Activated naive CD4-positive, alpha-beta T cell treated with anti-CD3 and anti-CD28 coated beads, Interleukin-2, amount 10 ng/mL, durations not matched to agents 7 days and 5 days (primary cell): ENCODE data around the gene SLC39A9.
"Not testable (repeated sequence)": the region's sequence is repeated elsewhere in the genome, so short reads cannot be mapped to it uniquely, and the experiment has no call there.

Source experiments
- CTCF ChIA-PET: fragments of 350-600 bp; sonication (Branson Sonifier 250); formaldehyde crosslinking; loops from one replicate; lab custom pipeline; 2021; ENCODE audit warnings: antibody characterized with exemption; lab: Charles Lee
- DNase-seq: peaks from one replicate; pipeline ENCODE4 v3.0.0-alpha.2; 2020
- H3K27ac Mint-ChIP-seq: one replicate; pipeline ENCODE4 v1.8.0; 2021; ENCODE audit warnings: mild to moderate bottlenecking, moderate library complexity, mixed read lengths
- H3K27me3 Mint-ChIP-seq: one replicate; pipeline ENCODE4 v1.8.0; 2021; ENCODE audit warnings: mild to moderate bottlenecking, mixed read lengths
- H3K36me3 Mint-ChIP-seq: one replicate; pipeline ENCODE4 v1.8.0; 2021; ENCODE audit warnings: mixed read lengths
- H3K4me1 Mint-ChIP-seq: one replicate; pipeline ENCODE4 v1.8.0; 2021; ENCODE audit warnings: mixed read lengths
- H3K4me3 Mint-ChIP-seq: one replicate; pipeline ENCODE4 v1.8.0; 2021; ENCODE audit warnings: mild to moderate bottlenecking, moderate library complexity, mixed read lengths
- H3K9me3 Mint-ChIP-seq: one replicate; pipeline ENCODE4 v1.8.0; 2021; ENCODE audit warnings: mixed read lengths

Gene SLC39A9

GRCh38 chr14:69375722-69376121 lies 22.8 kb upstream of the SLC39A9 start:
- CTCF ChIA-PET: no interaction called here
- DNase-seq: no peak
- H3K4me3 Mint-ChIP-seq: no peak overlapping the region
- no peak overlapping the region for H3K27ac Mint-ChIP-seq
- no peaks in the 10 kb centered on the region for H3K9me3 Mint-ChIP-seq
- H3K36me3 Mint-ChIP-seq: peaks cover 38% of the 10 kb centered on the region
- no peaks in the 10 kb centered on the region for H3K27me3 Mint-ChIP-seq
- peaks cover 6% of the 10 kb centered on the region for H3K4me1 Mint-ChIP-seq

GRCh38 chr14:69376439-69376838 lies 22.1 kb upstream of the SLC39A9 start:
- Mint-ChIP-seq H3K9me3 (no peaks in the 10 kb centered on the region), H3K36me3 (peaks cover 42% of the 10 kb centered on the region), H3K27me3 (no peaks in the 10 kb centered on the region), H3K4me1 (peaks cover 6% of the 10 kb centered on the region), H3K27ac (no peak overlapping the region), H3K4me3 (no peak overlapping the region)
- no peak for DNase-seq
- CTCF ChIA-PET: no interaction called here

DNA sequence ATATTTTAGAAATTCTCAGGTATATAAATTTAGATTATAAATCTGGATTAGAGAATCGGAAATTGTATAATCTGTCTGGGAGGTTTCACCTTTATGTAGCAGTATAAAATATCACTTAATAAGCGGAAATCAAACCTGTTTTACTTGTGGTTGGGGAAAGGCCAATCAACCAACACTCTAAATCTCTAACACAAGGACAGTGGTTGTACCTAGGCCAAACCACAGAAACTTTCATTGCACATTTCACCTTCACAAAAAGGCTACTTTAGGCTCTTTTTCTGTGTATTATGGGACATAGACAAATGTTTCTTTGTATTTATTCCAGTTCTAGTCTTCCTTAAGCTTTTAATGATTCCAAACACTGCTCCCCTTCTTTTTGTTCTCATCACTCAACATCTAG lies 20.2 kb upstream of the SLC39A9 start:
- Mint-ChIP-seq H3K4me3 (no peak overlapping the region), H3K36me3 (peaks cover 42% of the 10 kb centered on the region), H3K4me1 (peaks cover 8% of the 10 kb centered on the region), H3K9me3 (no peaks in the 10 kb centered on the region), H3K27ac (no peak overlapping the region), H3K27me3 (no peaks in the 10 kb centered on the region)
- no peak for DNase-seq
- CTCF ChIA-PET: no interaction called here

DNA sequence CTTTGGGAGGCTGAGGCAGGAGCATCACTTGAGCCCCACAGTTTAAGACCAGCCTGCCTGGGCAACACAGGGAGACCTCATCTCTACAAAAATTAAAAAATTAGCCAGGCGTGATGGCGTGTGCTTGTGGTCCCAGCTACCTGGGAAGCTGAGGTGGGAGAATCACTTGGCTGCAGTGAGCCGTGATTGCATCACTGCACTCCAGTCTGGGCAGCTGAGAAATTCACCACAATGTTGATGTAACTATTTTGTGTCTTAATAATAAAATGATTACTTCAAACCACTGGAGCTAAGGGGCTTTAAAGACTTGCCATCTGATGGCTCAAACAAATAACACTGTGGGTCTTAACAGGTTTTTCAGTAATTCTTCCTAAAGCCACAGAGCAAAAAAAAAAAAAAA lies 11.2 kb upstream of the SLC39A9 start:
- CTCF ChIA-PET: no interaction called here
- H3K9me3 Mint-ChIP-seq: no peaks in the 10 kb centered on the region
- no peak for DNase-seq
- no peaks in the 10 kb centered on the region for H3K27me3 Mint-ChIP-seq
- H3K4me1 Mint-ChIP-seq: peaks cover 24% of the 10 kb centered on the region
- peaks cover 64% of the 10 kb centered on the region for H3K36me3 Mint-ChIP-seq
- no peak overlapping the region for H3K27ac Mint-ChIP-seq
- no peak overlapping the region for H3K4me3 Mint-ChIP-seq

DNA sequence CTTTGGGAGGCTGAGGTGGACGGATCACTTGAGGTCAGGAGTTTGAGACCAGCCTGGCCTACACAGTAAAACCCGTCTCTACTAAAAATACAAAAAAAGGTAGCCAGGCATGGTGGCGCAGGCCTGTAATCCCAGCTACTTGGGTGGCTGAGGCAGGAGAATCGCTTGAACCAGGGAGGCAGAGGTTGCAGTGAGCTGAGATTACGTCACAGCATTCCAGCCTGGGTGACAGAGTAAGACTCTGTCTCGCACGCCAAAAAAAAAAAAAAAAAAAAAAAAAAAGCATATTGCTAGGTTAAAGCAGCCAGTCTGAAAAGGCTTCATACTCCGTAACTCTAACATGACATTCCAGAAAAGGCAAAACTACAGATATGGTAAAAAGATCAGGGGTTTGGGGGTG lies 7.1 kb upstream of the SLC39A9 start:
- H3K9me3 Mint-ChIP-seq, H3K27me3 Mint-ChIP-seq, DNase-seq, CTCF ChIA-PET, H3K4me3 Mint-ChIP-seq, H3K27ac Mint-ChIP-seq: not testable (repeated sequence)
- peaks cover 54% of the 10 kb centered on the region for H3K4me1 Mint-ChIP-seq
- peaks cover 70% of the 10 kb centered on the region for H3K36me3 Mint-ChIP-seq

DNA sequence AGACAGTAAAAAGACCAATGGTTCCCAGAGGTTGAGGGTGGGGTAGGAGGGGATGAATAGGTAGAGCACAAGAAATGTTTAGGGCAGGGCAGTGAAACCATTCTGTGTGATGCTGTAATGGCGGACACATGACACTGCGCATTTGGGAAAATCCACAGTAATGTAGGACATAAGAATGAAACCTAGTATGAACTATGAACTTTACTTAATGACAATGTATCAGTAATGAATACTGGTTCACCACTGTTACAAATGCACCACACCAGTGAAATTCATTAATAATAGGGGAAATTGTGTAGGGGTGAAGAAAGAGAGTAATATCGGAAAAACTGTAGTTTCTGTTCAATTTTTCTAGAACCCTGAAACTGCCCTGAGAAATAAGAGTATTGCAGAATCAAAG lies 6.0 kb upstream of the SLC39A9 start:
- H3K4me3 Mint-ChIP-seq: no peak overlapping the region
- H3K27ac Mint-ChIP-seq: no peak overlapping the region
- H3K4me1 Mint-ChIP-seq: peaks cover 64% of the 10 kb centered on the region
- no peak for DNase-seq
- no peaks in the 10 kb centered on the region for H3K27me3 Mint-ChIP-seq
- CTCF ChIA-PET: interaction anchor here (0.6 to 0.7 kb wide), 2 partner anchors 13 to 199 kb away, joined by 3 to 4 read pairs; no protein-coding TSS in a partner anchor
- no peaks in the 10 kb centered on the region for H3K9me3 Mint-ChIP-seq
- peaks cover 72% of the 10 kb centered on the region for H3K36me3 Mint-ChIP-seq

DNA sequence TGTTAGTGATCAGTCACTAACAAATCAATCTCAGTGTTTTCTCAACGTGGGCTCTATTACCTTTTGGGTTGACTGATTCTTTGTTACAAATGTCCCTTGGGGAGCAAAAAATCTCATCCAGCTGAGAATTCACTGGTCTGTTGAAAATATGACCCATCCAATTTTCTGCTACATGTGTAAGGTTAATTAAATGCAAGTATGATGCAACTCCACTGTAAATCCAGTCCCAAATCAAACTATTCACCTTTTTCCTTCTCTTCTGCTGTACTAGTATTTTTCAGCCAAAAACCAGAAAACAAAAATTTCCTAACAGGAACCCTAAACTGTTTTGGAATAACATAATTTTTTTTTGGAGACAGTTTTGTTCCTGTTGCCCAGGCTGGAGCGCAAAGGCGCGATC lies 2.6 kb upstream of the SLC39A9 start:
- no peaks in the 10 kb centered on the region for H3K27me3 Mint-ChIP-seq
- H3K4me3 Mint-ChIP-seq: no peak overlapping the region
- H3K27ac Mint-ChIP-seq: no peak overlapping the region
- CTCF ChIA-PET: interaction anchor here (1.1 to 1.7 kb wide), 2 partner anchors 45 to 136 kb away, joined by 3 to 5 read pairs; partner anchors contain the start of gene GALNT16
- peaks cover 69% of the 10 kb centered on the region for H3K36me3 Mint-ChIP-seq
- H3K4me1 Mint-ChIP-seq: peaks cover 77% of the 10 kb centered on the region
- no peak for DNase-seq
- H3K9me3 Mint-ChIP-seq: no peaks in the 10 kb centered on the region

- peaks cover 49% of the 10 kb centered on the region for H3K36me3 Mint-ChIP-seq
Measured at GRCh38 chr14:69398818-69399210, 322 bp downstream of the SLC39A9 start.

DNA sequence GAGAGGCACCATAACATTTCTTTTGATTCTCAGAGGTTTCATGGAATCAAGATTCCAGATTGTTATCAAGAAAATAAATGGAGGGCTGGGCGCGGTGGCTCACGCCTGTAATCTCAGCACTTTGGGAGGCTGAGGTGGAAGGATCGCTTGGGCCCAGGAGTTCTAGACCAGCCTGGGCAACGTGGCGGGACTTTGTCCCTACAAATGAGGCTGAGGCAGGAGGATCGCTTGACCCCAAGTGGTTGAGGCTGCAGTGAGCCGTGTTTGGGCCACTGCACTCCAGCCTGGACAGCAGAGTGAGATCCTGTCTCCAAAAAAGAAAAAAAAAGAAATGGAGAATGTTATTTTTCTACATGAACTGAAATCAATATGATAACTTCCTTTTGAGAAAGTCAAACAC lies 1.3 kb downstream of the SLC39A9 start:
- Mint-ChIP-seq H3K4me1 (peaks cover 64% of the 10 kb centered on the region), H3K36me3 (peaks cover 47% of the 10 kb centered on the region), H3K4me3 (peak overlapping the region; percentile 97), H3K27ac (no peak overlapping the region), H3K9me3 (no peaks in the 10 kb centered on the region), H3K27me3 (no peaks in the 10 kb centered on the region)
- no peak for DNase-seq
- CTCF ChIA-PET: no interaction called here

More at GRCh38 chr14:69398818-69399210, 322 bp downstream of the SLC39A9 start:
- Mint-ChIP-seq H3K4me3 (peak overlapping the region; percentile 97), H3K9me3 (no peaks in the 10 kb centered on the region), H3K4me1 (peaks cover 67% of the 10 kb centered on the region), H3K27ac (peak overlapping the region; percentile 100), H3K27me3 (no peaks in the 10 kb centered on the region)
- DNase-seq: no peak
- CTCF ChIA-PET: no interaction called here

GRCh38 chr14:69400154-69400553 lies 1.7 kb downstream of the SLC39A9 start:
- Mint-ChIP-seq H3K27ac (no peak overlapping the region), H3K4me3 (peak overlapping the region; percentile 97), H3K9me3 (no peaks in the 10 kb centered on the region), H3K36me3 (peaks cover 45% of the 10 kb centered on the region), H3K4me1 (peaks cover 61% of the 10 kb centered on the region), H3K27me3 (no peaks in the 10 kb centered on the region)
- CTCF ChIA-PET: interaction anchor here (1.3 kb wide), 1 partner anchor 140 kb away, joined by 4 read pairs; no protein-coding TSS in a partner anchor
- no peak for DNase-seq

- Mint-ChIP-seq H3K36me3 (peaks cover 33% of the 10 kb centered on the region), H3K4me3 (no peak overlapping the region), H3K4me1 (peaks cover 44% of the 10 kb centered on the region), H3K27ac (no peak overlapping the region), H3K27me3 (no peaks in the 10 kb centered on the region), H3K9me3 (no peaks in the 10 kb centered on the region)
- CTCF ChIA-PET: interaction anchor here (1.3 kb wide), 1 partner anchor 141 kb away, joined by 4 read pairs; no protein-coding TSS in a partner anchor
- DNase-seq: no peak
Measured at GRCh38 chr14:69401841-69402240, 3.3 kb downstream of the SLC39A9 start.

DNA sequence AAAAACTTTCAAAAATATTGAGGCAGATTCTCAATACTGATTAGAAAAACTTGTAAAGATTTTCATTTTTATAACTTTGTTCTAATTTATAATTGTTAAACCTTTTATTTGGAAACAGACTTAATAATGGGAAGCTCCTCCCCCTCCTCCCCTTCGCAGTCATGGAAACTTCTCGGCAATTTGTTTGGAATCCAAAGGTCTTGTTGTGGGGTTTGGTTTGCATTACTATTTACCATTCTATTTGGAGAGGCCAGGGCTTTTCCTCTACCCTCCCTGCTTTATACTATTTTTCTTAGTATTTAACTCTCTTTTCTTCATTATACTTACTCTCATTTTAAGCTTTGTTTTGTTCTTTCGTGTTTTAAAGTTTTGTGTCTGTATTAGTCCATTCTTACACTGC lies 6.0 kb downstream of the SLC39A9 start:
- CTCF ChIA-PET: no interaction called here
- peaks cover 32% of the 10 kb centered on the region for H3K4me1 Mint-ChIP-seq
- no peaks in the 10 kb centered on the region for H3K9me3 Mint-ChIP-seq
- H3K4me3 Mint-ChIP-seq: no peak overlapping the region
- H3K27ac Mint-ChIP-seq: no peak overlapping the region
- H3K36me3 Mint-ChIP-seq: peaks cover 27% of the 10 kb centered on the region
- DNase-seq: no peak
- no peaks in the 10 kb centered on the region for H3K27me3 Mint-ChIP-seq

DNA sequence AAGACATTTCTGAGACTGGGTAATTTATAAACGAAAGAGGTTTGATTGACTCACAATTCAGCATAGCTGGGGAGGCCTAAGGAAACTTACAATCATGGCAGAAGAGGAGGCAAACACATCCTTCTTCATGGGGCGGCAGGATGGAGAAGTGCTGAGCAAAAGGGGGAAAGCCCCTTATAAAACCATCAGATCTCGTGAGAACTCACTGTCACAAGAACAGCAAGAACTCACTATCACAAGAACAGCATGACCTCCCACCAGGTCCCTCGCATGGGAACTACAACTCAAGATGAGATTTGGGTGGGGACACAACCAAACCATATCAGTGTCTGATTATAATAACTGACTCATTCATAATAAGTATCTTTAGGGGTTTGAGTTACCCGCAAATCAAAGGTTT lies 6.4 kb downstream of the SLC39A9 start:
- H3K4me1 Mint-ChIP-seq: peaks cover 28% of the 10 kb centered on the region
- no peak overlapping the region for H3K4me3 Mint-ChIP-seq
- H3K9me3 Mint-ChIP-seq: no peaks in the 10 kb centered on the region
- no peak overlapping the region for H3K27ac Mint-ChIP-seq
- DNase-seq: no peak
- CTCF ChIA-PET: no interaction called here
- H3K36me3 Mint-ChIP-seq: peaks cover 26% of the 10 kb centered on the region
- no peaks in the 10 kb centered on the region for H3K27me3 Mint-ChIP-seq

- no peaks in the 10 kb centered on the region for H3K27me3 Mint-ChIP-seq
- H3K36me3 Mint-ChIP-seq: peaks cover 21% of the 10 kb centered on the region
- CTCF ChIA-PET: no interaction called here
- peaks cover 20% of the 10 kb centered on the region for H3K4me1 Mint-ChIP-seq
- H3K9me3 Mint-ChIP-seq: no peaks in the 10 kb centered on the region
- DNase-seq: no peak
- H3K27ac Mint-ChIP-seq: no peak overlapping the region
- H3K4me3 Mint-ChIP-seq: no peak overlapping the region
Measured at GRCh38 chr14:69405762-69406161, 7.3 kb downstream of the SLC39A9 start.

DNA sequence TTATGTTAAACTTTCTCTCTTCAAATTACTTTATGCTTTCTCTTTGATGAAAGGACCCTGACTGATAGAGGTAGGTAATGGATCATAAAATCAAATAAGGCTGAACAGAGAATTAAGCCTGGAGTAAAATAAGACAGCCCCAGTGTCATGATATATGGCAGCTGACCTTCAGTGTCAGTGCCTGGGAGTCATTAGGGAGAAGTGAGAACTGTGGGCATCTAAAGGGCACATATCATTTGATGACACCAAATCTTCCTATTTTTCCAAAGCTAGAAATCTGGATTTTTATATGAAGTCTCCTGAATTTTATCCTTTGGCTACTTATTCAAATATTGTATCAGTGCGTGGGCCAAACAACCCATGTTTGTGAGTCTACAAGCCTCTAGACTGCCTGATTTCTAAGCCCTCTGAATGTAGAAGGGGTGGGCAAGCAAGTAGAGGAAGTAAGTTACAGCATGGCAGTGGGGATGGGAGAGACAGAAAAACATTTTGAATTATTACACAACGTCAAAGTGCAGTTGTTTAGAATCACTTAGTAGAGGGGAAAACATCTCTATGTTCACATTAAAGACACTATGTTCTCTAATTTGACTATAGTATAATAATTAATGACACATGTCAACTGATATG lies 10.0 kb downstream of the SLC39A9 start:
- CTCF ChIA-PET: no interaction called here
- no peak overlapping the region for H3K4me3 Mint-ChIP-seq
- H3K4me1 Mint-ChIP-seq: peaks cover 3% of the 10 kb centered on the region
- H3K27me3 Mint-ChIP-seq: no peaks in the 10 kb centered on the region
- peaks cover 16% of the 10 kb centered on the region for H3K36me3 Mint-ChIP-seq
- H3K27ac Mint-ChIP-seq: no peak overlapping the region
- DNase-seq: no peak
- H3K9me3 Mint-ChIP-seq: no peaks in the 10 kb centered on the region
